Keratinocyte (primary cell): ENCODE data around the gene SH2B3. TPM values are rescaled to one million over a fixed set of nuclear protein-coding genes. Genes with fewer than 3 reads are reported as not detected.

Experiments
- DNase-seq: peaks from one replicate; pipeline ENCODE4 v3.0.0-alpha.2; 2011; ENCODE audit warnings: low read depth, missing footprints, low spot score
- FAIRE-seq: peaks from 2 replicates; lab custom pipeline; 2011; peaks lifted over from hg19 to GRCh38; lab: Jason Lieb, UNC
- H2AFZ ChIP-seq: 2 replicates; pipeline ENCODE4 v1.6.0; 2012; ENCODE audit warnings: low read length, control low read depth, inconsistent platforms; ENCODE audit not compliant: control insufficient read depth
- H3K27ac ChIP-seq: 2 replicates; pipeline ENCODE4 v1.5.1; 2011; ENCODE audit warnings: low read length; ENCODE audit not compliant: control insufficient read depth, insufficient read depth
- H3K27me3 ChIP-seq: 3 replicates; pipeline ENCODE4 v1.6.0; 2011; ENCODE audit warnings: low read length; ENCODE audit not compliant: control insufficient read depth, insufficient read depth; ENCODE audit errors: extremely low read depth
- H3K36me3 ChIP-seq, 2 experiments: 2 replicates in 1 of 2; 3 replicates in 1 of 2; pipeline ENCODE4 v1.5.1; 2011; ENCODE audit warnings: low read length in 2 of 2, mild to moderate bottlenecking in 1 of 2; ENCODE audit not compliant: control insufficient read depth in 2 of 2, insufficient read depth in 2 of 2; ENCODE audit errors: extremely low read depth in 1 of 2
- H3K4me1 ChIP-seq: 3 replicates; pipeline ENCODE4 v1.5.1; 2011; ENCODE audit warnings: low read length; ENCODE audit not compliant: control insufficient read depth, insufficient read depth; ENCODE audit errors: extremely low read depth
- H3K4me2 ChIP-seq: 3 replicates; pipeline ENCODE4 v1.6.0; 2011; ENCODE audit warnings: low read depth, low read length; ENCODE audit not compliant: control insufficient read depth, insufficient read depth; ENCODE audit errors: extremely low read depth
- H3K4me3 ChIP-seq, 3 experiments: fragments of 200-600 bp in 1 of 3; sonication (generic) in 1 of 3; 2 replicates in 2 of 3; 3 replicates in 1 of 3; pipeline ENCODE4 v1.5.1; 2011 to 2016; ENCODE audit warnings: low read length in 3 of 3, mild to moderate bottlenecking in 3 of 3, control low read depth in 2 of 3, inconsistent platforms in 1 of 3, low read depth in 1 of 3, mixed read lengths in 1 of 3, mixed run types in 1 of 3, moderate library complexity in 1 of 3; ENCODE audit not compliant: control insufficient read depth in 2 of 3, insufficient read depth in 2 of 3; ENCODE audit errors: extremely low read depth in 1 of 3
- H3K79me2 ChIP-seq: 2 replicates; pipeline ENCODE4 v1.6.0; 2012; ENCODE audit warnings: low read length; ENCODE audit not compliant: control insufficient read depth, insufficient read depth
- H3K9ac ChIP-seq: 3 replicates; pipeline ENCODE4 v1.6.0; 2011; ENCODE audit warnings: low read length; ENCODE audit not compliant: control insufficient read depth, insufficient read depth; ENCODE audit errors: extremely low read depth
- H3K9me1 ChIP-seq: 3 replicates; pipeline ENCODE4 v1.6.0; 2011; ENCODE audit warnings: low read length; ENCODE audit not compliant: control insufficient read depth, insufficient read depth; ENCODE audit errors: extremely low read depth
- H3K9me3 ChIP-seq: 2 replicates; pipeline ENCODE4 v1.5.1; 2012; ENCODE audit warnings: low read depth, low read length; ENCODE audit not compliant: control insufficient read depth
- H4K20me1 ChIP-seq: 3 replicates; pipeline ENCODE4 v1.6.0; 2011; ENCODE audit warnings: low read length; ENCODE audit not compliant: control insufficient read depth, insufficient read depth; ENCODE audit errors: extremely low read depth
- CTCF ChIP-seq, 3 experiments: IDR thresholded peaks in 1 of 3; conservative IDR thresholded peaks in 1 of 3; optimal IDR thresholded peaks in 1 of 3; 2 replicates in 2 of 3; 3 replicates in 1 of 3; pipeline versions ENCODE3 to v1.5.1; 2011; ENCODE audit warnings: low read length in 3 of 3, mild to moderate bottlenecking in 3 of 3, moderate library complexity in 2 of 3, control low read depth in 1 of 3, inconsistent platforms in 1 of 3; ENCODE audit not compliant: insufficient read depth in 2 of 3; ENCODE audit errors: extremely low read depth in 1 of 3
- EZH2 ChIP-seq: IDR thresholded peaks from one replicate; pipeline ENCODE4 v1.6.1; 2012; ENCODE audit warnings: inconsistent platforms, mild to moderate bottlenecking, low read length, moderate library complexity
- dilution Hi-C: fragments of 300-500 bp; cut with MboI; formaldehyde crosslinking; loops from one replicate; pipeline ENCODE4 v1.7.0; 2020; ENCODE audit warnings: low sequenced_read_pairs; ENCODE audit not compliant: extremely low pct_ligation_motif_present
- polyA plus RNA-seq, 5 experiments: library from polyadenylated mRNA; depleted of rRNA in 3 of 5; stranded (reverse) in 3 of 5; stranded (forward) in 1 of 5; unstranded in 1 of 5; fragments of >200 nt; gene quantifications; 1 replicate in 1 of 5; 2 replicates in 3 of 5; 3 replicates in 1 of 5; pipeline versions ENCODE4 v1.2.1 to v1.2.3, GENCODE V29; 2011 to 2012; ENCODE audit warnings: missing spikeins in 2 of 5, low read depth in 1 of 5, low replicate concordance in 1 of 5

The SH2B3 gene
- polyA plus RNA-seq, 1 donor (not counting 4 experiments of a cell fraction or from before 2014, with no cell fraction given) = 7.7 TPM

DNA sequence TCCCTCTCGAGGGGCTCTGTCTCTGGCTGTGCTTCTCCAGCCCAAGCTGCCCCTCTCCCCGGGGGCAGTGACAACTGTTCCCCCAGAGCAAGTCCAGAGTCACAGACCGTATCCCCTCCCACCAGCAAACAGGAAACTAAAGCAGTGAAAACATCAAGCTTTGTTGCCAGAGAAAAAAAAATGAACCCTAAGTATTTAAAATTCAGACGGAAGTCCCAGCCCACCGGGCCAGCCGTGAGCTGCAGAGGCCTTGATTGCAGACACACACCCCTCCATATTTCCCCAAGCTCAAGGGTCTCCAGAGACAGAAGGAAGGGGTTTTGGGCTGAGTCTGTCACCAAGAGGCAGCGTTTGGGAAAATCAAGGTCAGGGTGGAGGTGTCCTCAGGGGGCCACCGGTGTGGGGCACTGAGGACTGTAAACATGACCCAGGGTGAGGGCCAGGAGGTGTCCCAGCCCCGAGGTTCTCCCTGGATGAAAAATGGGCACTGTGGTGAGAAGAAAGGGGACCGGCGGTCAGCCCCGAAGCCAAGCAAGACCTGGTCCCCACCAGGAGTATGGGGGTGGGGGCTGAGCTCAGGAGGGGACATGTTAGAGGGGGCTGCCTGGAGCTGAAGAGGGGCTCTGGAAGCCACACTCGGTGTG, 44.5 kb upstream of the SH2B3 start:
- Histone ChIP-seq H3K4me1 (no peaks in the 10 kb centered on the region), H3K9me3 (no peaks in the 10 kb centered on the region), H3K4me2 (no peak overlapping the region), H3K27me3 (no peaks in the 10 kb centered on the region), H2AFZ (no peak overlapping the region), H4K20me1 (no peaks in the 10 kb centered on the region), H3K4me3 (no peak overlapping the region), H3K36me3 (peaks cover 1 to 2% of the 10 kb centered on the region in 2 experiments), H3K9me1 (no peaks in the 10 kb centered on the region), H3K27ac (no peak overlapping the region), H3K79me2 (no peaks in the 10 kb centered on the region), H3K9ac (no peak overlapping the region)
- no peak for FAIRE-seq
- dilution Hi-C loops = no loop called here
- TF ChIP-seq EZH2 (no peak), CTCF (optimal IDR thresholded peaks at IDR 0.05 in 1 of 3, IDR thresholded peaks at IDR 0.05 in 1 of 3, conservative IDR thresholded peaks at IDR 0.05 in 1 of 3; ENCODE audit: extremely low read depth in 1 of 3, insufficient read depth in 2 of 3, low read length in 3 of 3) (no peak)
- DNase-seq = no peak

DNA sequence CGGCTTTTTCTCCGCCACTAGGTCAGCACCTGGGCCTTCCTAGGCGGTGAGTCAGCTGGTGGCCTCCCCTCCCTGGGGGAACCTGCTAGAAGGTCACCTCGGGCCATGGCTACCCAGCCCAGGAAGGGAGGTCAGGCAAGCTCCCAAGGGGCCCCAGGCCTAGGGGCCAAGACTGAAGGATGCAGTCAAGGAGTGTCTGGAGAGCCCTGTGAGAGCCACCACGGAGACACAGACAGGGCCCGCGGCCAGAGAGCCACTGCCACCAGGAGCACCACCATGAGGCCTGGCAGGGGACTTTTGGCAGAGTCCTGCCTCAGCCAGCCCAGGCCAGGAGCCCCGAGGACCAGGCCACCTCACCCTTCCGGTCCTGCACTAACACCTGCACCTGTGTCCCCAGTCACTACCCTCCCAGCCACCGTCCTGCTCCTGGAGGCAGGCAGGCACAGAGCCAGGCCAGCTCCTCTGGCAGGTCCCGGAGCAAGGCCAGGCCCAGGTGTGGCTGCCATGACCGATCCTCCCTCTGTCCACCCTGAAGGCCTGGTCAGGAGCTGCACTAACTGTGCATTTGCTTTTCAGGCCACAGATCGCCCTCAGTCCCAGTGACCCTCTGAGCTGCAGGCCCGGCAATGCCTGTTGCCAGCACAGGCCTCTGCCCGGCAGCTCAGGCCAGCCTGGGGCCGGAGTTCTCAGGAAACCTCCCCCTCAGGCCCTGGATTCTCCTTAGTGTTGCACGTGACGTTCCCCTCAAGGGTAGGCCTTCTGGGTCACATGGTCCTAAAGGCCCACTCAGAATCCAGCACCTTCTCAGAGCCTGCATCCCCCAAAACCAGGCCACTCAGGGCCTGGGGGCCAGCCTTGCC, 43.8 kb upstream of the SH2B3 start:
- no peak for TF ChIP-seq EZH2
- TF ChIP-seq CTCF (optimal IDR thresholded peaks at IDR 0.05 in 1 of 3, IDR thresholded peaks at IDR 0.05 in 1 of 3, conservative IDR thresholded peaks at IDR 0.05 in 1 of 3; ENCODE audit: extremely low read depth in 1 of 3, insufficient read depth in 2 of 3, low read length in 3 of 3) = no peak
- Histone ChIP-seq H4K20me1 (no peaks in the 10 kb centered on the region), H3K79me2 (no peaks in the 10 kb centered on the region), H3K9me1 (no peaks in the 10 kb centered on the region), H3K27me3 (no peaks in the 10 kb centered on the region), H3K4me1 (no peaks in the 10 kb centered on the region), H3K9me3 (no peaks in the 10 kb centered on the region), H3K27ac (no peak overlapping the region), H3K36me3 (peaks cover 1 to 2% of the 10 kb centered on the region in 2 experiments), H3K9ac (no peak overlapping the region), H3K4me3 (no peak overlapping the region), H3K4me2 (no peak overlapping the region), H2AFZ (no peak overlapping the region)
- no peak for DNase-seq
- dilution Hi-C loops = no loop called here
- FAIRE-seq = no peak
